HepG2 (cell line): ENCODE data around the gene DUS1L. TPM values are rescaled to one million over a fixed set of nuclear protein-coding genes. Genes with fewer than 3 reads are reported as not detected.

ENCODE experiments used
- ARID3A ChIP-seq: IDR thresholded peaks from 2 replicates; pipeline ENCODE4 v1.6.1; 2012; ENCODE audit warnings: low read depth, low read length, improper control_type of control experiment
- CEBPG ChIP-seq: IDR thresholded peaks from 2 replicates; pipeline ENCODE4 v1.6.1; 2016
- GATA4 ChIP-seq: sonication (generic); IDR thresholded peaks from 2 replicates; pipeline ENCODE4 v1.6.1; 2016; ENCODE audit warnings: antibody characterized with exemption, low read depth, borderline replicate concordance
- HES4 ChIP-seq: sonication (generic); formaldehyde crosslinking; IDR thresholded peaks from 2 replicates; pipeline ENCODE4 v1.9.0; 2021; ENCODE audit warnings: mild to moderate bottlenecking, missing genetic modification reagents, borderline replicate concordance
- HMGXB4 ChIP-seq, 2 experiments: sonication (generic) in 1 of 2; formaldehyde crosslinking in 1 of 2; IDR thresholded peaks; 2 replicates each; pipeline versions ENCODE4 v1.4.0 to v1.6.1; 2018 to 2020; ENCODE audit warnings: missing genetic modification reagents in 2 of 2, borderline replicate concordance in 1 of 2, low read depth in 1 of 2, mild to moderate bottlenecking in 1 of 2, missing biosample characterization in 1 of 2
- PAXIP1 ChIP-seq: sonication (generic); formaldehyde crosslinking; conservative IDR thresholded peaks from 2 replicates; pipeline ENCODE4 v1.4.0; 2020; ENCODE audit warnings: mild to moderate bottlenecking, missing genetic modification reagents, moderate library complexity
- PCBP2 ChIP-seq: fragments of 200-400 bp; formaldehyde crosslinking; optimal IDR thresholded peaks from 2 replicates; pipeline ENCODE3; 2018; ENCODE audit warnings: low read length, low read depth; ENCODE audit not compliant: poor library complexity, severe bottlenecking
- SNAPC2 ChIP-seq: sonication (generic); formaldehyde crosslinking; IDR thresholded peaks from 2 replicates; pipeline ENCODE4 v1.8.1; 2022; ENCODE audit warnings: mild to moderate bottlenecking, missing genetic modification reagents
- SP5 ChIP-seq: IDR thresholded peaks from 2 replicates; pipeline ENCODE4 v1.6.1; 2016; ENCODE audit warnings: low read depth, borderline replicate concordance
- SPEN ChIP-seq: sonication (generic); formaldehyde crosslinking; IDR thresholded peaks from 2 replicates; pipeline ENCODE4 v1.5.1; 2020; ENCODE audit warnings: low read depth, mild to moderate bottlenecking, missing genetic modification reagents
- TEAD2 ChIP-seq: sonication (generic); formaldehyde crosslinking; IDR thresholded peaks from 2 replicates; pipeline ENCODE4 v1.9.0; 2021; ENCODE audit warnings: missing genetic modification reagents
- ZNF260 ChIP-seq: sonication (generic); formaldehyde crosslinking; IDR thresholded peaks from 2 replicates; pipeline ENCODE4 v1.4.0; 2020; ENCODE audit warnings: missing genetic modification reagents, low read depth, mild to moderate bottlenecking, borderline replicate concordance
- ZNF367 ChIP-seq: sonication (generic); formaldehyde crosslinking; IDR thresholded peaks from 2 replicates; pipeline ENCODE4 v1.4.0; 2020; ENCODE audit warnings: missing genetic modification reagents, borderline replicate concordance
- ZNF614 ChIP-seq: IDR thresholded peaks from 2 replicates; pipeline ENCODE4 v1.6.1; 2018; ENCODE audit warnings: missing biosample characterization, missing genetic modification reagents, inconsistent platforms, borderline replicate concordance
- ZNF770 ChIP-seq: sonication (generic); formaldehyde crosslinking; IDR thresholded peaks from 2 replicates; pipeline ENCODE4 v1.5.0; 2020; ENCODE audit warnings: mild to moderate bottlenecking, missing genetic modification reagents
- ZNF839 ChIP-seq: sonication (generic); formaldehyde crosslinking; IDR thresholded peaks from 2 replicates; pipeline ENCODE4 v1.4.0; 2020; ENCODE audit warnings: missing genetic modification reagents, mild to moderate bottlenecking, borderline replicate concordance
- ZNF878 ChIP-seq: sonication (generic); formaldehyde crosslinking; IDR thresholded peaks from 2 replicates; pipeline ENCODE4 v1.8.1; 2023; ENCODE audit warnings: mild to moderate bottlenecking, missing genetic modification reagents, moderate library complexity
- polyA plus RNA-seq, 8 experiments: library from polyadenylated mRNA; depleted of rRNA in 3 of 8; stranded (reverse) in 7 of 8; unstranded in 1 of 8; fragments of >200 nt; fragmentation: Illumina TruSeq in 4 of 8; extraction: Trizol in 4 of 8; gene quantifications; 2 replicates each; pipeline versions ENCODE4 v1.2.1 to v1.2.3, GENCODE V29; 2011 to 2016; ENCODE audit warnings: low read depth in 4 of 8, missing spikeins in 1 of 8, mixed read lengths in 1 of 8; ENCODE audit not compliant: insufficient read depth in 1 of 8
- total RNA-seq, 5 experiments: library from RNA; depleted of rRNA; stranded (reverse); fragments of >200 nt; fragmentation: Illumina TruSeq; extraction: Trizol; gene quantifications; 2 replicates each; pipeline ENCODE4 v1.2.3, GENCODE V29; 2016; ENCODE audit warnings: low read depth in 1 of 5

The DUS1L gene
- total and polyA plus RNA-seq, 2 of the 13 experiments (the other 11 are each of a cell fraction or from before 2014, with no cell fraction given): 81.0 to 109 TPM

GRCh38 chr17:82105882-82106687, 40.5 kb upstream of the DUS1L start (continued):
- peak; percentile 76; the same call in 1 of the 2 replicates for TF ChIP-seq ZNF770 (CRISPR knock-in tag)
- peak; percentile 75 for TF ChIP-seq GATA4
- peak; percentile 95 for TF ChIP-seq ZNF614
- TF ChIP-seq SPEN (CRISPR knock-in tag): peak; percentile 79; the same call in 1 of the 2 replicates
- TF ChIP-seq HMGXB4 (CRISPR knock-in tag; IDR thresholded peaks at IDR 0.05; ENCODE audit: borderline replicate concordance in 1 of 2, low read depth in 1 of 2): peak; percentile 94 to 97
- TF ChIP-seq CEBPG (CRISPR knock-in tag): peak; percentile 70
- peak; percentile 70 for TF ChIP-seq PAXIP1 (CRISPR knock-in tag)
- peak; percentile 73 for TF ChIP-seq SP5 (CRISPR knock-in tag)
- no peak for TF ChIP-seq ZNF367 (CRISPR knock-in tag)
- TF ChIP-seq TEAD2 (CRISPR knock-in tag): no peak
- no peak; the same call in 1 of the 2 replicates for TF ChIP-seq ZNF260 (CRISPR knock-in tag)
- 0 out of 2 replicates have a peak, but pooled peaks have one; percentile 76 for TF ChIP-seq HES4 (CRISPR knock-in tag)
- 0 out of 2 replicates have a peak, but pooled peaks have one; percentile 70 for TF ChIP-seq SNAPC2 (CRISPR knock-in tag)
- TF ChIP-seq ZNF878 (CRISPR knock-in tag): peak; percentile 47; the same call in 1 of the 2 replicates
- TF ChIP-seq ARID3A: no peak
- peak; percentile 63; the same call in 1 of the 2 replicates for TF ChIP-seq ZNF839 (CRISPR knock-in tag)
- TF ChIP-seq PCBP2: no peak
